GM21526 (cell line): ENCODE data around the gene CACUL1.
A peak's percentile ranks its signal among the peaks of the same experiment; 100 is the strongest.

ENCODE experiments used
- ATAC-seq: cut with Tn5 transposase; IDR thresholded peaks from one replicate; pipeline ENCODE4 v1.9.1; 2021; ENCODE audit warnings: moderate library complexity; ENCODE audit not compliant: unreplicated experiment, low FRiP score

Gene CACUL1

DNA sequence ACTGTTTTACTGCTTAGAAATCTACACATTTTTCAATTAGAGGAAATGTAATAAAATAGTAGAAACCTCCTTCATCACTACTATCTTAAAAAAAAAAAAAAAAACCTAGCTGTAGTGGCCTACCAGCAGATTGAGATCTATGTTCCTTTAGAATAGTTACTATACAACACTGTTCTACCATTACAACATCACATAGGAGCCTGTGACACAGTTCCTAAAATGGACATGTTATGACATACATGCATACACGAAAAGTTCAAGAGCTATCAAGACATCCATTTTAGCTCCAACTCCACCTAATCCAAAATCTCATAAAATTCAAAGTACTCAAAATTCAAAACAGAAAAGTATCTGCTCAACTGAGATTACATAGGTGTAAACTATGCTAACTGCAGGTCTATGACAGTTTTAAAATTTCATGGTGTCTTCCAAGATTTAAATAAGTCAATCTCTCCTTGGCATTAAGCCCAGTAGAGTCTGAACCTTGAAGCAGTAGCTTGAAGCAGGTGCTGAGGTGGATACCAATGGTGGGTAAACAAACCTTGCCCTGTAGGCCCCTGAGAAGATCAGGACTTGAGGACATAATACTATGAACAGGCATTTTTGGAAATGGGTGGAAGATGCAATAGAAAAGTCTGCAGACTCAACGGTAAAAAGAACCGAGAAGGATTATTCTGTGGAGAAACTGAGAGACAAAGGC lies 17.0 kb downstream of the CACUL1 start:
- no peak for ATAC-seq

DNA sequence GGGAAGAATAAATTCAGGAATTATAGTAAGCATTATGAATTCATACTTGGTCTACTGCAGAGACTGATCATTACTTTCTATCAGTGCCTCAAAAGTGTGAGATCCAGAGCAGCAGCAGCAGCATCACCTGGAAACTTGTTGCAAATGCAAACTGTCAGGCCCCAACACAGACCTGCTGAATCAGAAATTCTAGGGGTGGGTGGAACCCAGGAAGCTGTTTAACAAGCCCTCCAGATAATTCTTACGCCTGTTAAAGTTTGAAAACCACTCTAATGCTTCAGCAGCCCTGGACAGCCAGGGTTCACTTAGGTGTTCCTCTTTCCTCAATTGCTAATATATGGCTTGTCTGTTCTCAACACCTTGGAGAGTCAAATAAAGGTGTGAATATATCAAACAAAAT lies 19.5 kb downstream of the CACUL1 start:
- no peak for ATAC-seq

DNA sequence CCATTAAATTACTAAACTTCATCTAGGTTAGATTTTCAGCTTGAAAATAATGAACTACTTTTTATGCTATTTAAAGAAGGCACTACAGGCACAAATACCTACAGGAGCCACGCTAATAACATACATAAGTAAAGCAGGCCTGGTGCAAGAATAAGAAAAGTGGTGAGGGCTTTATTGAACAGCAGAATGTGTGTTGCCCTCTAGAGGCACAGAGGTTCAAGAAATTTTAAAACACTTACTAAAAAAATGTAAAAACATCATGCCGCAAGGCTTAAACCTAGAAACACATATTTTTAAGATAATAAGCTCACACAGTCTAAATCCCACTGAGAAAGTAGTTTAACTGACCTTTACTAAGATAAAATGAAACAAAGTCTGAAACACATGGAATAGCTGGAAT lies 20.3 kb downstream of the CACUL1 start:
- ATAC-seq, result no peak

DNA sequence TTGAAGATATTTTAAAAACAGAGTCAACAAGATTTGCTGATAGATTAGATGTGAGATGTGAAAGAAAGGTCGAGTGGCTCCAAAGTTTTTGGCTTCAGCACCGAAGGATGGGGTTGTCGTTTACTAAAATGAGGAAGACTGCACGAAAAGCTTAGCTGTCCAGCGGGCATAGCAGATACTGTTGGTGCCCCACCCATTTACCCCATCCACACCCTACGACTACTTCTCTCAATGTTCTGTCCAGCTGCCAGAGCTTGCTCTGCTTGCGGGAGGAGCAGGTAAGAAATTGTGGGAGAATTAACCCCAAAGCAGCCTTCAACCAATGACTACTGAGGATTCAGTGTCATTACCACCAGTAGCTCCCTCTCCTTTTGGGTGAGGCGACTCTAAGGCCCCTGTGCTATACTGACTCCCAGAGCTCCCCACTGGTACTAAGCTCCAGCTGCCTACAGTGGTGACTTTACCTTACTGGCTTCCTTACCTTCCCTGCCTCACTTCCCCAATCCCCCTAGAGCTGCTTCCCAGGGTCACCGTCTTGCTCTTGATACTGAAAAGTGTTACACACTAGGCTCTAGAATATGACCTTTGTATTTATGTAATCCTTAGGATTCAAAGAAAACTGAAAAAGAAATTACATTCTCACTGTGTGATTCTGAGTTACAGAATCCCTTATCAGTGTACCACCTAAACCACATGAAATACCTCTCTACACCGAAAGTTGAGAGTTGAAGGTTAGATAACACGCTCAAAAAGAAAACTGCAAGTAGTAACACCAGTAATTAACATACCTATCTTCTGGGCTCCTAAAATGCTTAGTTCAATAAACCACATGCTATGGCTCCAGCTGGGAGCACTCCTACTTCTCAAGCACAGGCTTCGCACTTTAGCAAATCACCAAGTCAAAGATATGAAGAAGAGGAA lies 22.3 kb downstream of the CACUL1 start:
- no peak for ATAC-seq

DNA sequence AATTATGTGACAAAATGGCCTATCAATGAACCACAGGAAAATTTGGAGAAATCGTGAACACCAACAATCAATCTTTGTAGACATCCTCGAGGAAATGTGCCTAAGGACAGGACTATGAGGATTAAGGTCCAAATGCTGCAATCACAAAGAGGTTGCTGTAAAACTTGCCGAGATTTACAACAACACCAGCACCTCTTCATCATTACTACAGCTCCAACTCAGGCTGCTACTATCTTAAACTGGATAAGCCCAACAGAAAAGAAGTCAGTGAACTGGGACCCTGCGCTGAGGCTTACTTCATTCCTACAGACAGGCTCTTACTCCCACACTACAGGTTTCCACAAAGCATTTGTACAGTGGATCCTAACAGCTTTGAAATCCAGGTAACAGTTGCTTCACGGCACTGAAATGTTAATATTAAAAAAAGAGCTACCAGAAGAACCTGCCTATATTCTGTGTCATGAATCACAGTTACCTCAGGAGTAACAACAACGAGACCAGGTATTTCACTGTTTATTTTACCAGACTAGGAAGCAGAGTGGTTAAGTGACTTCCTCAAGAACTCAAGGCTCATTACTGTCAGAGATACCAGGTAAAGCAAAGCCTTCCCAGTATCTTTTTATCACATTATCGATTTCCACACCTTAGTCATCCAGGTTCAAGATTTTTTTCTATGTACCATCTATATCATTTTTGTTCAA lies 23.9 kb downstream of the CACUL1 start:
- no peak for ATAC-seq

DNA sequence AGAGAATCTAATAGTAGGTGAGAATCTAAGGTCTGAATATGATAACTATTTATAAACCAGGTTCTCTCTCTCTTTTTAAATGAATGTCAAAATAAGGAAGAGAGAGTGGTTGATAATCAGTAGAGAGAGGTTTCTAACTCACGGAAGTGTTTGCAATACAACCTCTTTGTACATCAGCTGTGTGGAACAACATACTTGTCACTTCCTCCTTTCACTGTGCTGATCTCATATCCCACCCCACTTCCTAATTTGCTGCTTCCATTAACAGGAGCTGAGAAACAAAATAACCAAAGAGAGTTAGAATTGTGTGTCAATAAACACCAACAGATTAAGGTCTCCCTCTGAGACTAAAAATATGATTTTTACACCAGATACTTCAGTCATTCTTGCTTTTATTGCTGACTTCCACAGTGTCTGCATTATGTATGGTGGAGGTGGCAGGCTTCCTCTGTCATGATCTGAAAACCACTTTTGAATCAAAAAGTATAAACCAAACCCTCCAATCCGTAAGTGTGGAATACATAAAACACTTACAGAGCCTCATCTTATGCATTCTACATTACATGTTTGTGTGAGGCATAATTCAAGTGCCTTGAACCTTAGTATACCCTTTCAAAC lies 25.0 kb downstream of the CACUL1 start:
- peak; percentile 88 for ATAC-seq

DNA sequence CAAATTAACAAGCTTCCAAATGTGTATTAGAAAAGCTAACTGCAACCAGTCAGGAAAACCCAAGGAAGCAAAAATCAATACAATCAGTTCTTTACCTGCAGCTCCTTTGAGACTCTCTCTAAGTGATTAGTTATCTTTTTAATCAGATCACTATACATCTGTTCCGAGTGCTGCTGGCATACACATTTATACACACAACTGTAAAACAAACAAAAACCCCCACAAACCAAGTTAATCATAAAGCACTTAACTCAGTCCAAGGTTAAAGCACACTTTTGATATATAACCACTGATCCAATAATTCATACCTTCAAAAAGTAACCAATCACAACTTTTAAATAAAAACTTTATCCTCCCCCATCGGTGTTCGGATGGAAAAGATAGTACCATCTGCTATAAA lies 25.6 kb downstream of the CACUL1 start:
- no peak for ATAC-seq

DNA sequence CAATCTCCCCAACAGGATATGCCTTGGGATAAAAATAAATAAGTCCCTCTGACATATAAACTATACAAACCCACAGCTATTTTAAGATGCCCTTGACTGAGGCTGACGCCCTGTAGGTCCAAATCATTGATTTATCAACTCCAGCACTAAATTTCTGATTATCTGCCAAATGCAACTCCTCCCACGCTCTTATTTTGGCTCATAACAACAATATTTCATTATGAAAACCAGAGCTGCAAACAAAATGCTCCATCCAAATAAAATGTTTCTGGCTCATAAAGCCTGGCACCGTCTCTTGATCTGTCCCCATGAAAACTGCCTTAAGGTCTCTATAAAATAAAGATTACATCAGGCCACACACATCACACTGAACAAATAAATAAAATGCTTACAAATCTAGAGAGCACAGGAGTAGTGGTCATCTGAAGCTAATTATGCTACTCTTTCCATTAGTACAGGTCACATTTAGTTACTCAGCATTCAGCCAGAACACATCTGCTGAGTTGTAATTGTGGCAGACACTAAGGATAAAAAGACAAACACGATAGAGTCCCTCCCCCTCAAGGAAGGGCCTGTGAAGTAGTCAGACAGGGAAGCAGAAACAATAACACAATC lies 28.8 kb downstream of the CACUL1 start:
- no peak for ATAC-seq

DNA sequence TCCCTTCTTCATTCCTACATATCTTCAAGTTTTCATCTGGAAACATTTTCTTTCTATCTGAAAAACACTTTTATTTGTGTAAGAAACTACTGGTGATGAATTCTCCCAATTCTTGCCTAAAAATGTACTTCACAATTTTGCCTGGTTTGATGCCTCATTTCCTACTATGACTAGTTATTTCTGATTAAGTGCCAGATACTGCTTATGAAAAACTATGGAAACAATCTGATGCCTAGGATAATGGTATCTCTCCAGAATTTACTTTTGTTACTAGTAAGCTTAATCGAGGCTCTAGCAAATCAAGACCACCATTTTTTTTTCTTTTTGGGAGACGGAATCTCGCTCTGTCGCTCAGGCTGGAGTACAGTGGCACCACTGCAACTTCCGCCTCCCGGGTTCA lies 31.3 kb downstream of the CACUL1 start:
- ATAC-seq, result no peak

DNA sequence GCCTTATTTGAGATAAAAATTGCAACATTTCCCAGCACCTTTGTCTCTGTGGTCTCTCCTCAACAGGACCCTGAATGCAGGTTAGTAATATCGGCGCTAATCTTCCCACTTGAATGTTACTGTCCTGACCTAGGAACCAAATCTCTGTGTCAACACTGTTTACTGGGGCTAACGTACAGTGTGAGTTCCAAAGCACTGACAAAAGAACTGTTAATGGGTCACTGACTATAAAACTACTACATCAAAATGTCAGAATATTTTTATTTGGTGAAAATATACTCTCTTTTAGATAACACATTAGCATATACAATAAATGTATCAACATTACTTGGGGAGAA lies 33.3 kb downstream of the CACUL1 start:
- no peak for ATAC-seq

DNA sequence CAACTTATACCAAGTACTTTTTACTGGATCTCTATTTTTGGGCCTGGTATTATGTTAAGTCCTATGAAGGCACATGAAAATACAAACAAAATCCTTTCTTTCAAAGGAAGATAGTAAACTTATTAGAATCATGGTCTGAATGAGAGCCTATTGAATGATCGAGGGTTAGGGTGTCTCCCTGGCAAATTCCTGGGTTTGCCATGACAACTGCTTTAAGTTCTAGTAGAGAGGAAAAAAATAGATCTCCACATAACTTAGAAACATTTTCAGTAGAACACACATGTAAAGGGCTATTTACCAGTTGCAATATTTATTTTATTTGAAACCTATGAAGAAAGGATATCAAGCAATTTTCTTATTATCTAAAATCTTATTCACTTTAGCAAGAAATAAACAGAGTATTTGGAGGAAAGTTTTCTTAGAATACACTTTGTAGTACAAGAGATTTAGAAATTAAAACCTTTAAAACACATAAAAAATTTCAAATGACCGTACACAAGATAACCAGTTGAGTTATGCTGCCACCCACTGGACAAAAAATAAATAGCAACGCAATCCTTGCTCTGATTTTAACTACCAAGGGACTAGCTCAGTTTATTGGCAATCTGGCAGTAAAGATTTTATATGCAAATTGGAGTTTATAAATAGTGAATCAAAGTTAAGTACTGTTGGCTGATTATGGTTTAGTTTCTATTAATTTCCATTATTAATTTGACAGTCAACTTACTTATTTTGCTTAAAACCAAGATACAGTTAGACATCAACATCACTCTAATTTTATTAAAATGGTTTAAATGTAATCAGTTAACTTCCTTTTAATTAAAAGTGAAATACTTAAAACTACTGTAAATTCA lies 33.9 kb downstream of the CACUL1 start:
- no peak for ATAC-seq

DNA sequence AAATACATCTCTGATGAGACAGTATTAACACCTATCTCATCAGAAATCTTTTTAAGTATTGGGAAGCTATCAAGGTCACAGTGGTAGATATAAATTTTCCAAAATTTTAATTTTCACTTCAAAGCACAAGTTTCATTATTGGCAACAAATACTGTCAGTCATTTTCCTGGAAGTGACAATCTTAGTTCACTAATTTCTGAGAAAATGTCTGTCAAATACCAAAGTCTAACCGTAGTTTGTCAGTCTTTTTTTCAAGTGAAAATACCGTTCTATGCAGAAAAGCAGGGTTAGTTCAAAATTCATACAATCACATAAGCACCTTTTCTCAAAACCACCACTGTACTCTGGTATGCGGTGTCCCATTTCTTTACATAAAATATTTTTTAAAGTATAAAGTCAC lies 40.4 kb downstream of the CACUL1 start:
- no peak for ATAC-seq

DNA sequence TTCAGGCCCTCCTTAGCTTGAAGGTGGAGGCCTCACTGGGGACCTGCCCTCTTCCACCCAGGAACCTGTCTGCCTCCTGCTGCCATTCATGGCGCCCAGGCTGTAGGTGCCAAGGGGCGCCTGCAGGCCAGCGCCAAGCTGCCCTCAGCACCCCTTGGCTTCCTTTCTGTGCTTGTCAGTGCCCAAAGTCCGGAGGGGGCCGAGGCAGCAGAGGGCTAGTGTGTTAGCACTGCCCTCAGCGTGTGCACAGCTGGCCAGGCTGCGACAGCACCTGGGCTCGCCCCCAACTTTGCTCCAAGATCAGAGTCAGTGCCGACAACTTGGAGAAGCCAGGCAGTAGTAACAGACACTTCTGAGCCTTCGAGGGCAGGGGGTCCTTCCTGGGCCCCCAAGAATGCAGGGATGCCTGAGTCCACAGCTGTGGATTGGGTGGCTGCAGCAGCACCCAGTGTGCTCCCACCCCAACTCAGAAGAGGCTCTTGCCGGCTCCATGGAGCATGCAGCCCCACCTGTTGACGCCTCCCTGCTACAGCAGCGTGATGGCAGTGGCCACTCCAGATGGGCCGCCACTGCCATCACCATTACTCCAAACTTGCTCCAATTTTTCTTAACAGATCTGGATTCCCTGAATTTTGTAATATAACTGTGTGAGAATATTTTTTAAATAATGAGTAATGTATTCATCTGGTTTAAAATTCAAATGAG lies 41.7 kb downstream of the CACUL1 start:
- ATAC-seq, result no peak

DNA sequence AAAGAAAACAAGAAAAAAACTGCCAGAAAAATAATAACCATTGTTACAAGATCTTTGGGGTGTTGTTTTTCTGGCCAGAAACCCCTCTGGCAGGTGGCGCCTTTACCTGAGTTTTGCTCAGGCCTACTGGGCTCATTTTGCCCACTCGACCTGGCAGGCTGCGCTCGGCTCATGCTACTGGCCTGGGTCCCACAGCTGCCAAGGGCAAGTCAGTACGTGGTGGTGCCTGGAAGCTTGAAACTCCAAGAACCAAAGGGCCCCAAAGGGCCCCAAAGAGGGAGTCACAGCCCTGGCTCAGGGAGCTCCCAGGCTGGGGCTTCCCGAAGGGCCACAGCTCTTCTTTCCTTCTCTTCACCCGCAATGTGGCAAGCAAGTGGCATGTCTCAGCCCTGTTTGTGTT lies 42.7 kb downstream of the CACUL1 start:
- no peak for ATAC-seq

DNA sequence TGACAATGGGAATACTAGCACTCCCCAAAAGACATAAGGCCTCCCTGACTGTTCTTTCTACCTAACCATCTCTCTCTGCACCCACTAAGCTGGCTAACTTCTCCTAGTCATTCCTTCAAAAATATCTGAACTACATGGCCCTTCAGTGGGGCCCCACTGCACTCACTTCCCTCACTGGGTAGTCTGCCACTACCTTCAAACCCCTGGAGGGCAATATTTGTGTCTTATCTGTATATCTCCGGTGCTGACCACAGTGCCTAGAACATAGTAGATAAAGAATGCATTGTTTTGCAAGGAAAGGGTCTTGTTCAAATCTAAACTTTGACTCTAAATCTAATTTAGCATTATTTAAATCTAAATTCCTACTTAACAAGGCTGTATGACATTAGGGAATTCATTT lies 44.3 kb downstream of the CACUL1 start:
- ATAC-seq, result no peak

DNA sequence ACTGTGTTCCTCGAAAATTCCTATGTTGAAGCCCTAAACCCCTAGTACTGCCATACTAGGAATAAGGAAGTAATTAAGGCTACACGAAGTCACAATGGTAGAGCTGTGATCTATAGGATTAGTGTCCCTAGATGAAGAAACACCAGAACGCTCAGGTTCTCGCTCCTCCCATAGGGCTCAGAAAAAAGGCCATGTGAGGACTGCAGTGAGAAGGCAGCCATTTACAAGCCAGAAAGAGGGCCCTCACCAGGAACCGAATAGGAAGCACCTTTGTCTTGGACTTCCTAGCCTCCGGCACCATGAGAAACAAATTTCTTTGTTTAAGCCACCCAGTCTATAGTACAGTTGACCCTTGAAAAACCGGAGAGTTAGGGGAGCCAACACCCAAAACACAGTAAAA lies 46.2 kb downstream of the CACUL1 start:
- no peak for ATAC-seq

DNA sequence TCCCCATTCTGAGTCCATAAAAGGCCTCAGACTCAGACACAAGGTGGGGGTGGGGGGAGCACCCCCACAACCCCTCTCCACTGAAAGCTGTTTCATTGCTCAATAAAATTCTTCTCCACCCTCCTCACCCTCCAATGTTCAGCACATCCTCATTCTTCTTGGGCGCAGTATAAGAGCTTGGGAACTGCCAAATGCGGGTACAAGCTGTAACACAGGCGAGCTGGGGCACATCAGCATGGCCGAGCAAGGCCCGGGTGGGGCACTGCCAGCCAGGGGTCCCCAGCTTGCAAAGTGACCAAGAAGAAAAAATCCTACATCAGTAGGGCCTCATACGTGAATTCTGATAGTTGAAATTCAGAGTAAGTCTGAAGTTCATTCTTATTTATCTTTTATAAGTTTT lies 50.1 kb downstream of the CACUL1 start:
- no peak for ATAC-seq

DNA sequence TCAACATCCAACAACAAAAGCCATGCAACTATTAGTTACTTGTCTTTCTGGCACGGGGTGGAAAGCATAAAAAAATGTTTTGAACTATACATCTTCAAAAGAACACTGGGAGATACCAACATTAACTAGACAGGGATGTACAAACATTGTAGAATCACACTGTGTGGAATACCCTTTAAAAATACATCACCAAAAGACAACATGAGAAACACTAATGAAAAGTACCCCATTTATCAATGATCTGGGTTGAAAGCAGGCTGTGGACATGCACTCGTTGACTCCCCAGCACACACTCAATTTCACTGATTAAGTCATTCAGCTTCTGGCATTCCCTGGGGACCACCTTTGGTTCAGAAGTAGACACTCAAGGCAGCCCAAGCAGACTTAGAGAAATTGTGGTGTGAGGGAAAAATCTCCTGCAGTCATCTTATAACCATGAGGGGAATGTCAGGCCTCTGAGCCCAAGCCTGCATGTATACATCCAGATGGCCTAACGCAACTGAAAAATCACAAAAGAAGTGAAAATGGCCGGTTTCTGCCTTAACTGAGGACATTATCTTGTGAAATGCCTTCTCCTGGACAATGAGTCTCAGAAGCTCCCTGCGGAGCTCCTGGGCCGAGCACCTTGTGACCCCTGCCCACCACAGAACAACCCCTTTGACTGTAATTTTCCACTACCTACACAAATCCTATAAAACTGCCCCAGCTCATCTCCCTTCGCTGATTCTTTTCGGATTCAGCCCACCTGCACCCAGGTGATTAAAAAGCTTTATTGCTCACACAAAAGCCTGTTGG lies 53.0 kb downstream of the CACUL1 start:
- ATAC-seq, result no peak
